ENCODE data around the gene TRIM25.

Gene TRIM25

DNA sequence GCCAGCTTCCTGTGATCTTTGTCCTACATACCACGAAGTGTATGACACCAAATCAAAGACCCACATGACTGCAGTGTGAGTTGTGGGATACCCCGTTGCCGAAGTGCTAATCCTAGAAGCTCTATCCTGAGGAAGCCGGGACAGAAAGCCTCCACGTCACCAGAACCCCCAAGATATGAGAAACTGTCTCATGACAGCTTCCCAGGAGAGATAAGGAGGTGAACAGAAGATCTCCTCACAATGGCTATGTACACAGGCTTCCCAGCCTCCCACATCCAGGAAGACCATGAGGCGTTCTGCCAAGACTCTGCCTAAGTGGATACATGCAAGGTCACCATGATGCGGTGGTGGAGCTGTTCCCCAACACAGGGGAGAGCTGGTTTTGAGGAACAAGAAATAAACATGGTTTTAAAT is 37.1 kb downstream of the TRIM25 start:
- H3K27ac ChIP-seq, result no peak overlapping the region
- TF ChIP-seq, protein P1, sequence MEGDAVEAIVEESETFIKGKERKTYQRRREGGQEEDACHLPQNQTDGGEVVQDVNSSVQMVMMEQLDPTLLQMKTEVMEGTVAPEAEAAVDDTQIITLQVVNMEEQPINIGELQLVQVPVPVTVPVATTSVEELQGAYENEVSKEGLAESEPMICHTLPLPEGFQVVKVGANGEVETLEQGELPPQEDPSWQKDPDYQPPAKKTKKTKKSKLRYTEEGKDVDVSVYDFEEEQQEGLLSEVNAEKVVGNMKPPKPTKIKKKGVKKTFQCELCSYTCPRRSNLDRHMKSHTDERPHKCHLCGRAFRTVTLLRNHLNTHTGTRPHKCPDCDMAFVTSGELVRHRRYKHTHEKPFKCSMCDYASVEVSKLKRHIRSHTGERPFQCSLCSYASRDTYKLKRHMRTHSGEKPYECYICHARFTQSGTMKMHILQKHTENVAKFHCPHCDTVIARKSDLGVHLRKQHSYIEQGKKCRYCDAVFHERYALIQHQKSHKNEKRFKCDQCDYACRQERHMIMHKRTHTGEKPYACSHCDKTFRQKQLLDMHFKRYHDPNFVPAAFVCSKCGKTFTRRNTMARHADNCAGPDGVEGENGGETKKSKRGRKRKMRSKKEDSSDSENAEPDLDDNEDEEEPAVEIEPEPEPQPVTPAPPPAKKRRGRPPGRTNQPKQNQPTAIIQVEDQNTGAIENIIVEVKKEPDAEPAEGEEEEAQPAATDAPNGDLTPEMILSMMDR (conservative IDR thresholded peaks at IDR 0.05), result no peak

- TF ChIP-seq, protein P1 (conservative IDR thresholded peaks at IDR 0.05), result no peak
- H3K27ac ChIP-seq, result no peak overlapping the region
These were observed 43.7 kb downstream of the TRIM25 start for GRCh38 chr17:56870081-56870651.

- TF ChIP-seq, protein P1 (conservative IDR thresholded peaks at IDR 0.05), result no peak
- H3K27ac ChIP-seq, result peak overlapping the region; percentile 63
These were observed 45.1 kb downstream of the TRIM25 start for GRCh38 chr17:56868716-56869115.

DNA sequence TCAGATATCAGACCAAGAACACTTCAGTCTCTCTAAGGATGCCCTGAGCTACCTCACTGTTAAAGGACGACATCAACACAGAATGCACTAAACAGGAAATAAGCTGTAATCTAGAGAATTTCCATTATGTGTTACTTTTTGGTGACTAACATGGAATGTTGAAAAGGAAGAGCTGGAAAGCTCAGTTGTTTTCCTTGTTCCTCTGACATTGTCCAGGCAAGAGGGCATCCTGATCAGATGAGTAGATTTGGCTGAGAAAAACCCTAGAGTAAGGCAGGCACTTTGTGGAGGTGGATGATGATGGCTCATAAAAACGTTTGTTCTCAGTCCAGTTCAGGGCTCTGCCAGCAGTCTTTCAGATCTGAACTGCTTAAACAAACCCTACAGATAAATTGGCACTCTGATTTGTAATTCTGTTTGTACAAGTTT is 45.9 kb downstream of the TRIM25 start:
- peak overlapping the region; percentile 63 for H3K27ac ChIP-seq
- TF ChIP-seq, protein P1 (conservative IDR thresholded peaks at IDR 0.05), result no peak

- H3K27ac ChIP-seq, result peak overlapping the region; percentile 63; the same call in 1 of the 2 replicates
- TF ChIP-seq, protein P1 (conservative IDR thresholded peaks at IDR 0.05), result 0 out of 2 replicates have a peak, but pooled peaks have one; percentile 7
These were observed 47.4 kb downstream of the TRIM25 start for GRCh38 chr17:56866496-56866895.

- TF ChIP-seq, protein P1 (conservative IDR thresholded peaks at IDR 0.05), result no peak
These were observed 47.8 kb downstream of the TRIM25 start for GRCh38 chr17:56866076-56866475.

GRCh38 chr17:56863974-56864373 is 49.9 kb downstream of the TRIM25 start:
- H3K27ac ChIP-seq, result no peak overlapping the region
- TF ChIP-seq, protein P1 (conservative IDR thresholded peaks at IDR 0.05), result no peak

More at GRCh38 chr17:56866076-56866475, 47.8 kb downstream of the TRIM25 start:
- H3K27ac ChIP-seq, result peak overlapping the region; percentile 63; the same call in 1 of the 2 replicates
